SH-SY5Y (cell line): ENCODE data around the gene SLC24A5.

Source experiments
- GATA2 ChIP-seq: IDR thresholded peaks from 2 replicates; pipeline ENCODE4 v1.6.1; 2011; ENCODE audit warnings: mild to moderate bottlenecking, low read depth, low read length
- GATA3 ChIP-seq: IDR thresholded peaks from 2 replicates; pipeline ENCODE4 v1.6.1; 2011; ENCODE audit warnings: low read depth, mild to moderate bottlenecking, low read length, moderate library complexity

GRCh38 chr15:48112242-48112641 is 8.5 kb upstream of the SLC24A5 start:
- no peak for TF ChIP-seq GATA3
- TF ChIP-seq GATA2: no peak
